Uterus (tissue), 2 donors: ENCODE results near the gene RNASE4.

Experiments
- POLR2A ChIP-seq, 2 donors: fragments of 450-650 bp; IDR thresholded peaks; one replicate each; pipeline ENCODE4 v1.6.1; 2016; ENCODE audit warnings: antibody characterized with exemption in 2 of 2, mild to moderate bottlenecking in 1 of 2, moderate library complexity in 1 of 2
- TF ChIP-seq, protein P1 (sequence below), 4 experiments: fragments of 200-600 bp in 2 of 4; fragments of 450-650 bp in 2 of 4; sonication (generic) in 2 of 4; IDR thresholded peaks; one replicate each; pipeline ENCODE4 v1.5.1; 2016 to 2019; ENCODE audit warnings: antibody characterized with exemption in 4 of 4, mild to moderate bottlenecking in 2 of 4, moderate library complexity in 1 of 4

DNA sequence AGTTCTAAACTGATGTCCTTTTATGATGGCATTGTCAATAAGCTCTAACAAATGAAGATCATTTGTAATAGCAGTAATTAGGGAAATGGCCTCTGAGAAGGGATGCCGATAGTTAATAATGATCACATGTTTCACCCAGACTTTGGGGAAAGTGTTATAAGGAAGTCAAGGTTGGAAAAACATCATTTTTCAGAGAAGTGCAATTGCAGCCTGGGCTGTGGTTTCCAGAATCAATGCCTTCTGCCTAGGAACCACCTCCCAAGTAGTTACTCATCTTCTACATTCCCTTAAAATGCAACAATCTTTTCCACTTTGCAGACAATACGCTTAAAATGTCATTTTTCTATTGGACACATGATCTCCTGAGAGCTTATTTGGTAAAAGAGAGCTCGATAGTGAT lies 62.2 kb downstream of the RNASE4 start:
- no peak for TF ChIP-seq POLR2A (IDR thresholded peaks at IDR 0.05)
- TF ChIP-seq, protein P1, sequence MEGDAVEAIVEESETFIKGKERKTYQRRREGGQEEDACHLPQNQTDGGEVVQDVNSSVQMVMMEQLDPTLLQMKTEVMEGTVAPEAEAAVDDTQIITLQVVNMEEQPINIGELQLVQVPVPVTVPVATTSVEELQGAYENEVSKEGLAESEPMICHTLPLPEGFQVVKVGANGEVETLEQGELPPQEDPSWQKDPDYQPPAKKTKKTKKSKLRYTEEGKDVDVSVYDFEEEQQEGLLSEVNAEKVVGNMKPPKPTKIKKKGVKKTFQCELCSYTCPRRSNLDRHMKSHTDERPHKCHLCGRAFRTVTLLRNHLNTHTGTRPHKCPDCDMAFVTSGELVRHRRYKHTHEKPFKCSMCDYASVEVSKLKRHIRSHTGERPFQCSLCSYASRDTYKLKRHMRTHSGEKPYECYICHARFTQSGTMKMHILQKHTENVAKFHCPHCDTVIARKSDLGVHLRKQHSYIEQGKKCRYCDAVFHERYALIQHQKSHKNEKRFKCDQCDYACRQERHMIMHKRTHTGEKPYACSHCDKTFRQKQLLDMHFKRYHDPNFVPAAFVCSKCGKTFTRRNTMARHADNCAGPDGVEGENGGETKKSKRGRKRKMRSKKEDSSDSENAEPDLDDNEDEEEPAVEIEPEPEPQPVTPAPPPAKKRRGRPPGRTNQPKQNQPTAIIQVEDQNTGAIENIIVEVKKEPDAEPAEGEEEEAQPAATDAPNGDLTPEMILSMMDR (IDR thresholded peaks at IDR 0.05): no peak
